GM12872 (cell line): ENCODE data around the gene SLC16A3.

Experiments
- TF ChIP-seq, protein P1 (sequence below): IDR thresholded peaks from 3 replicates; pipeline ENCODE4 v1.5.1; 2011; ENCODE audit warnings: low read depth, mild to moderate bottlenecking, low read length, moderate library complexity; ENCODE audit not compliant: insufficient read depth

The SLC16A3 gene

DNA sequence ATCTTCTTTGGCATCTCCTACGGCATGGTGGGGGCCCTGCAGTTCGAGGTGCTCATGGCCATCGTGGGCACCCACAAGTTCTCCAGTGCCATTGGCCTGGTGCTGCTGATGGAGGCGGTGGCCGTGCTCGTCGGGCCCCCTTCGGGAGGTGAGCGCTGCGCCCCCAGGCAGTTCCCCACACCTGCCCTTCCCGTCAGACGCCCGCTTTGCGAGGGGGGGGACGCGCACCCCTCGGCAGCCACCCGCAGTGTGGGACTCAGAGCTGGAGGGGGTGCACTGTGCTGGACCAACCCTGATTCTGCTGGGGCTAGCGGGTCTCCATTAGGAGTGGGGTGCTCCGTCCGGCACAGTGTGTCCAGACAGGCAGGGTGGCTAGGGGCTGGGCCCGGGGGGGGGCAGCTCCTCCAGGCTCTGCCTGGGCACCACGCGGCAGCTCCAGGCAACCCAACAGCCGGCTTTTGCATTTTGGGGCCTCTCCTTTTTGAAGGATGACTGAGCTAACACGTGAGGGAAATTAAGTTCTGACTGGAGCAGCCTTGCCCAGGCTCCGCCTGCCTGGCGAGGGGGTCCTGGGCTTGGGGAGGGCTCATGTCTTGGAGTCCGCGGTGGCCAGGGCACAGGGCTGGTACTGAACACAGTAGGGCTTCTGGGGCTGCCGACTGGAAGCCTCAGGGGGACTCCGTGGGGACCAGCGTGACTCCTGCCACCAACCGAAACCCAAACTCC, 9.1 kb downstream of the SLC16A3 start:
- TF ChIP-seq, protein P1, sequence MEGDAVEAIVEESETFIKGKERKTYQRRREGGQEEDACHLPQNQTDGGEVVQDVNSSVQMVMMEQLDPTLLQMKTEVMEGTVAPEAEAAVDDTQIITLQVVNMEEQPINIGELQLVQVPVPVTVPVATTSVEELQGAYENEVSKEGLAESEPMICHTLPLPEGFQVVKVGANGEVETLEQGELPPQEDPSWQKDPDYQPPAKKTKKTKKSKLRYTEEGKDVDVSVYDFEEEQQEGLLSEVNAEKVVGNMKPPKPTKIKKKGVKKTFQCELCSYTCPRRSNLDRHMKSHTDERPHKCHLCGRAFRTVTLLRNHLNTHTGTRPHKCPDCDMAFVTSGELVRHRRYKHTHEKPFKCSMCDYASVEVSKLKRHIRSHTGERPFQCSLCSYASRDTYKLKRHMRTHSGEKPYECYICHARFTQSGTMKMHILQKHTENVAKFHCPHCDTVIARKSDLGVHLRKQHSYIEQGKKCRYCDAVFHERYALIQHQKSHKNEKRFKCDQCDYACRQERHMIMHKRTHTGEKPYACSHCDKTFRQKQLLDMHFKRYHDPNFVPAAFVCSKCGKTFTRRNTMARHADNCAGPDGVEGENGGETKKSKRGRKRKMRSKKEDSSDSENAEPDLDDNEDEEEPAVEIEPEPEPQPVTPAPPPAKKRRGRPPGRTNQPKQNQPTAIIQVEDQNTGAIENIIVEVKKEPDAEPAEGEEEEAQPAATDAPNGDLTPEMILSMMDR, result no peak

DNA sequence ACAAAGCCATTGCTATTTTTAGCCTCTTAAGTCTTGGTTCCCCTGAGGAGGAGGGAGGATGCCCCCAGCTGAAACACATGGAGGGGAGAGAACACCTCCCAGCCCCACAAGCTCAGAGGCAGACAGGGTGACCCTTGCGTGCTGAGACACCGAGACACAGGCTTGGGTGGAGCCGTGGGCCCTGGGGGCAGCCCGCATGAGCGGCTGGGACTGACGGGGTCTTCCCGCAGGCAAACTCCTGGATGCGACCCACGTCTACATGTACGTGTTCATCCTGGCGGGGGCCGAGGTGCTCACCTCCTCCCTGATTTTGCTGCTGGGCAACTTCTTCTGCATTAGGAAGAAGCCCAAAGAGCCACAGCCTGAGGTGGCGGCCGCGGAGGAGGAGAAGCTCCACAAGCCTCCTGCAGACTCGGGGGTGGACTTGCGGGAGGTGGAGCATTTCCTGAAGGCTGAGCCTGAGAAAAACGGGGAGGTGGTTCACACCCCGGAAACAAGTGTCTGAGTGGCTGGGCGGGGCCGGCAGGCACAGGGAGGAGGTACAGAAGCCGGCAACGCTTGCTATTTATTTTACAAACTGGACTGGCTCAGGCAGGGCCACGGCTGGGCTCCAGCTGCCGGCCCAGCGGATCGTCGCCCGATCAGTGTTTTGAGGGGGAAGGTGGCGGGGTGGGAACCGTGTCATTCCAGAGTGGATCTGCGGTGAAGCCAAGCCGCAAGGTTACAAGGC, 9.8 kb downstream of the SLC16A3 start:
- TF ChIP-seq, protein P1, result no peak

DNA sequence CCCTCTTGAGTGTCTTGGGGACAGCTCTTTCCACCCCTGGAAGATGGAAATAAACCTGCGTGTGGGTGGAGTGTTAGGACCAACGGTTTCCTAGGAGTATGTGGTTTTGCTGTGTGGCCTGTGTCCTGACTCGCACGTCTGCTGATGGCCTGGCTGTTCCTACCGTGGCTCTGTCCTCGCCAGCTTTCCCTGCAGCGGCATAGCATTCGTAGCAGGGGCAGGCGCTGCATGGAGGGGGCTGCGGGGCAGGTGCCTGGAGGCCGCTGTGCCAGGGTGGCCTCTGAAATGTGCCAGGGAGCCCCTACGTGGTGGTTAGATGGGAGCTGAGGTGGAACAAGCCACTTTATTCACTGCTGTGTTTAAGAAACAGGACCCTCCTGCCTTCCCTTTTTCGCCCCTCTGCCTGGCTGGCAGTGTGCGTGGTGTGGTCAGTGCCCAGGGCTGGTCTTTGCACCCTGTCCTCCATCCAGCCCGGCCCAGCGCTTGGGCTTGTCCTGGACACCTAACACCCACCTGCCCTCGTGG, 10.6 kb downstream of the SLC16A3 start:
- TF ChIP-seq, protein P1, result no peak

DNA sequence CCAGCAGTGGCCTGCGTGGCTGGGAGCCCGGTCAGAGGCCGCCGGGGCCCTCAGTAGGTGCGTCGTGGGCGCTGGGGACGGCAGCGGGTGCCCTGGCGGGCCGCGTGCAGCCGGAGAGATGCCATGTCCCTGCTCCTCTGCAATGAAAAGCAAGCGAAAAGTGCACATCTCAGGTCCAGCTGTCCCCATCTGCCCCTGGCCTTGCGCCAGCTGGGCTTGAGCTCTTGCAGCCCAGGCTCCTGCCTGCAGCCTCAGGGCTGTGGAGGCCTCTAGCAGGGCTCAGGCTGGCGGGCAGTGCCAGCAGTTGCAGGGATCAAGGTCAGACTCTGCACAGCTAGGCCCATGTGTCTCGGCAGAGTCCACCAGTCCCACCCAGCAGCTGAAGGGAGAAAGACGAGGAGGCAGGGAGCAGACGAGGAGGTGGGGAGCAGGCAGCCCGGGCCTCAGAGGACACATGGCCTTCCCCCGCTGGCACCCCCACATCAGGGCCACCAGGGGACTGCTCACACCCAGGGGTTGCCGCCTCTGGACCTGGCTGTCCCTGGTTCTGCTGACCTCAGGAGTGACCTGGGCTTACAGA, 11.2 kb downstream of the SLC16A3 start:
- TF ChIP-seq, protein P1, result no peak

DNA sequence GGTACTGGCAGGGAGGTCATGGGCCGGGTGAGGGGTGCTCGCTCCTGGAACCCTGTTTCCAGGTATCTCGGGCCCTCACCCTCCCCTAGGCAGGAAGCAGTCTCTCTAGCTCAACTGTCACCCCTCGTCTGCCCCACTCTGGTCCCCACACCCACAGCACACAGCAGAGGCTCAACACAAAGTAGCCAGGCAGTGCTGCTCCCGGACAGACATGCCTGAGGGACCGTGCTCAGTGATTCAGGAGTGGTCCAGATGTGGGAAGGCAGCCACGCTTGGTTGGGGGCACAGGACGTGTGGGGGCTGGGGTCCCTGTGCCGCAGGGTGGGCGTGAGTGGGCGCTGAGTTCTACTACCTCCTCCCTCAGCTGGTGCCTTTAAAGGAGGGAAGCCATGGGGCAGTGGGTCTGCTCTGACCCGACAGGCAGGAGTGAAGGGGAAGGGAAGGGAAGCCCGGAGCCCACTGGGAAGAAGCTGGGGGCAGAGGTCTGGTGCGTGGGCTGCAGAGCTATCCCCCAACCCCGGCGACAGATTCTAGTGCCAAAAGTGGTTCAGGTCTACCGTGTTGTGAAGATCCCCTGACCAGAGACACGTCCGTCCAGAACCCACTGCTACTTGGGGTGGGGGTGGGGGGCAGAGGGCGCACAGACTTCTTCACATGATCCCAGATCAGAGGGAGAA, 11.8 kb downstream of the SLC16A3 start:
- TF ChIP-seq, protein P1, result no peak

DNA sequence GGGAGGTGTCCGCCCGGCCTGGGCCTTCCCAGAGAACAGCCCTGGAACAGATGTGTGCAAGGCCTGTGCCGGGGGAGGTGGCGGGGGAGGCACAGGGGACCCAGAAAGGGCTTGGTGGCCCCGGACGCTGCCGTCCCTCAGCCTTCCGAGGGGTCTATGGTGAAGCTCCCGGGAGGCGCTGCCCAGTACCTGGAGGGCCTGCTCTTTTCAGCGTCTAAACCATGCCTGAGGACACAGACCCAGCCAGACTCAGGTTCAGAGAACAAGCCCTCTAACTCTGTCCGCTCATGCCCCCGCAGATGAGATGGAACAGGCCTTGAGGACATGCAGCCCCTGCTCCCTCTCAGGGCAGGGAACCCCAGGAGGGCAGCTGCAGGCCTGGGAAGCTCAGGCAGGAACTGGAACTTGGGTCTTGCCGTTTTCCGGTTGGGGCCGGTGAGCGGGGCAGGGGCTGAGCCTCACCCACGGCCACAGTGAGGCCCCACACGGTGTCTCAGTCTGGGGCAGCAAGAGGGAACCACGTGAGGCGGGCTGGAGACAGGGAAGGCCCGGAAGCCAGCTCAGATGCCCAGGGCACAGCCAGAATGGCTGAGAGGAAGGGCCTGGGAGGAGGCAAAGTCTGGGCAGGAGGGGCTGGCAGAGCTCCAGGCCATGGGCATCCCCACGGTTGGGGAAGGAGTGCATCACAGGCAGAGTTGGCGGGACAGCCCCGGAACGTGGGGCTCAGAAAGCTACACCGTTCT, 12.5 kb downstream of the SLC16A3 start:
- TF ChIP-seq, protein P1, result no peak
